ENCODE measurements around the gene BLOC1S6.

BLOC1S6 gene

GRCh38 chr15:45588219-45588875 lies 1.2 kb downstream of the BLOC1S6 start:
- peak overlapping the region; percentile 91 for H3K27ac ChIP-seq (ENCODE audit: low read depth, low read length)
- H3K27me3 ChIP-seq (ENCODE audit: control insufficient read depth, low read length) = no peaks in the 10 kb centered on the region; the same call in 1 of the 2 replicates
- no peaks in the 10 kb centered on the region for H3K9me2 ChIP-seq (replicated peaks; ENCODE audit: control insufficient read depth, low read length)
- H4K20me1 ChIP-seq (ENCODE audit: control insufficient read depth, insufficient read depth, low read depth, low read length) = no peaks in the 10 kb centered on the region
- peaks cover 48% of the 10 kb centered on the region for H3K4me1 ChIP-seq (ENCODE audit: control insufficient read depth, low read length)
- peak overlapping the region; percentile 99 for H3K4me3 ChIP-seq (ENCODE audit: low read length)
- peaks cover 32% of the 10 kb centered on the region for H3F3A ChIP-seq (ENCODE audit: control insufficient read depth, insufficient read depth)
- H3K36me3 ChIP-seq (ENCODE audit: control insufficient read depth, low read length) = peaks cover 53% of the 10 kb centered on the region
- peaks cover 81% of the 10 kb centered on the region for H3K79me2 ChIP-seq (ENCODE audit: control insufficient read depth, low read length)
- peaks cover 10% of the 10 kb centered on the region; the same call in 1 of the 2 replicates for H3K9me3 ChIP-seq (ENCODE audit: control insufficient read depth, insufficient read depth, low read length)
- TF ChIP-seq EZH2phosphoT487 (IDR thresholded peaks at IDR 0.05; ENCODE audit: borderline replicate concordance, low read length) = no peak
- H3K4me2 ChIP-seq (ENCODE audit: low read length) = peak overlapping the region; percentile 89

DNA sequence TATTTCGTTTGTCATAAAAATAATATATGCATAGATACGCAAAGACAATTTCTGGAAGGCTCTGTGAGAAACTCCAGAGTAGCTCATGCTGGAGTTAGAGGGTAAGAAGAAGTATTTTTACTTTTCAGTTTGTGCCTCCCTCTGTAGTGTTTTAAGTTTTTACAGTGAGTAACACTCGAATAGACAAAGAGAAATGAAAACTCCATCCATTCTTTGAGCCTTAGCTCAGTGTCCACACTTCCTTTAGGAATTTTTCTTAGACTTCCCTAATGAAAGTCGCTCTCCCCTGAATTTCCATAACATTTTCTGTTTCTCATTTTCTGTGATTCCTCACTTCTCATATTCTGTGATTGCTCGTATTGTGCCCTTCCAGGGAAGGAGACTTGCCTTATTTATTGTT lies 2.1 kb downstream of the BLOC1S6 start:
- peaks cover 32% of the 10 kb centered on the region for H3F3A ChIP-seq (ENCODE audit: control insufficient read depth, insufficient read depth)
- H3K36me3 ChIP-seq (ENCODE audit: control insufficient read depth, low read length) = peaks cover 62% of the 10 kb centered on the region
- peaks cover 17% of the 10 kb centered on the region; the same call in 1 of the 2 replicates for H3K9me3 ChIP-seq (ENCODE audit: control insufficient read depth, insufficient read depth, low read length)
- peak overlapping the region; percentile 89 for H3K4me2 ChIP-seq (ENCODE audit: low read length)
- no peaks in the 10 kb centered on the region for H4K20me1 ChIP-seq (ENCODE audit: control insufficient read depth, insufficient read depth, low read depth, low read length)
- peak overlapping the region; percentile 91 for H3K27ac ChIP-seq (ENCODE audit: low read depth, low read length)
- peaks cover 51% of the 10 kb centered on the region for H3K4me1 ChIP-seq (ENCODE audit: control insufficient read depth, low read length)
- H3K9me2 ChIP-seq (replicated peaks; ENCODE audit: control insufficient read depth, low read length) = no peaks in the 10 kb centered on the region
- peaks cover 90% of the 10 kb centered on the region for H3K79me2 ChIP-seq (ENCODE audit: control insufficient read depth, low read length)
- H3K27me3 ChIP-seq (ENCODE audit: control insufficient read depth, low read length) = no peaks in the 10 kb centered on the region; the same call in 1 of the 2 replicates
- H3K4me3 ChIP-seq (ENCODE audit: low read length) = peak overlapping the region; percentile 99
- TF ChIP-seq EZH2phosphoT487 (IDR thresholded peaks at IDR 0.05; ENCODE audit: borderline replicate concordance, low read length) (no peak), CTCF (IDR thresholded peaks at IDR 0.05; ENCODE audit: low read depth, low read length, poor library complexity, severe bottlenecking) (no peak)

DNA sequence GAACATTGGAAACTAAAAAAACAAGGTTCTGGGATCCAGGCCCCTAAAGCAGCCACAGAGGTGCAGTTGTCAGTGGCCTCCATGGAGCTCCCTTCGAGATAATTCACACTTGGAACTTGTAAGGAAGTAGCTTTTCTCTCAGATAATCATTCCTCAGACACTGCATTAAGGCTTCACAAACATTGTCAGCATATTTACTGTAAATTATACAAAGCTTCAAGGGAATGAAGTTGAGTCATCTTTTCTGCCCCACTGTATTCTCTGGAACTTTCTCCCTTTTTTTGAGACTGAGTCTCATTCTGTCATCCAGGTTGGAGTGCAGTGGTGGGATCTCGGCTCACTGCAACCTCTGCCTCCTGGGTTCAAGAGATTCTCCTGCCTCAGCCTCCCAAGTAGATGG lies 7.1 kb downstream of the BLOC1S6 start:
- Histone ChIP-seq H3K9me2 (replicated peaks; ENCODE audit: control insufficient read depth, low read length) (no peaks in the 10 kb centered on the region), H3F3A (ENCODE audit: control insufficient read depth, insufficient read depth) (peaks cover 21% of the 10 kb centered on the region; the same call in 1 of the 2 replicates), H3K27me3 (ENCODE audit: control insufficient read depth, low read length) (no peaks in the 10 kb centered on the region), H3K4me1 (ENCODE audit: control insufficient read depth, low read length) (peaks cover 44% of the 10 kb centered on the region), H3K4me2 (ENCODE audit: low read length) (no peak overlapping the region), H3K9me3 (ENCODE audit: control insufficient read depth, insufficient read depth, low read length) (peaks cover 40% of the 10 kb centered on the region), H3K79me2 (ENCODE audit: control insufficient read depth, low read length) (peaks cover 86% of the 10 kb centered on the region), H3K4me3 (ENCODE audit: low read length) (no peak overlapping the region), H3K27ac (ENCODE audit: low read depth, low read length) (no peak overlapping the region), H3K36me3 (ENCODE audit: control insufficient read depth, low read length) (peaks cover 77% of the 10 kb centered on the region), H4K20me1 (ENCODE audit: control insufficient read depth, insufficient read depth, low read depth, low read length) (no peaks in the 10 kb centered on the region)
- TF ChIP-seq EZH2phosphoT487 (IDR thresholded peaks at IDR 0.05; ENCODE audit: borderline replicate concordance, low read length) (no peak), CTCF (IDR thresholded peaks at IDR 0.05; ENCODE audit: low read depth, low read length, poor library complexity, severe bottlenecking) (no peak)

DNA sequence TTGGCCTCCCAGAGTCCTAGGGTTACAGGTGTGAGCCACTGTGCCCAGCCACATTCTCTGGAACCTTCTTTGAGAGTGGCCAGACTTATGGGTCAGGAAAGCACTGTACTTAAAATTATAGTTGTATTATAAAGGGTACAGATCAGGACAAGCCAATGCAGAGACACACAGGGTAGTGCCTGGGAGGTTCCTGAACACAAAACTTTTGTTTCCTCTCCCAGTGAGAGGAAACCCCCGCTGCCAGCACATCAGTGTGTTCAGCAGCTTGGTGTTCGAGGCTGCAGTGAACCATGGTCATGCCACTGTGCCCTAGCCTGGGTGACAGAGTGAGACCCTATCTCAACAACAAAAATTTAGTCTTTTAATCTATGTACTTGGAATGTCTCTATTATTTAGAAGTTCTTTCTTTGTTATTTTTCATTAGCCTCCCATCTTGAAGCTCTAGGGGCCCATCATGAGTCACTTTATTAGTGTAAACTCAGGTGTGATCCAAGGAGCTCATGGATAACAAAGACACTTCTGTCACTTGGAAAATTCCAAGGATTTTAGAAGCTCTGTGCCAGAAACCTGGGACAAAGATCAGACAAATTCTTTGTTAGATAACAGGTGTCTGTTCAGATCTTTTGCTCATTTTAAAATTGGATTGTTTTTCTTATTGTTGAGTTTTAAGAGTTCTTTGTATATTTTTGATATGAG lies 7.8 kb downstream of the BLOC1S6 start:
- peaks cover 79% of the 10 kb centered on the region for H3K79me2 ChIP-seq (ENCODE audit: control insufficient read depth, low read length)
- peaks cover 21% of the 10 kb centered on the region; the same call in 1 of the 2 replicates for H3F3A ChIP-seq (ENCODE audit: control insufficient read depth, insufficient read depth)
- TF ChIP-seq CTCF (IDR thresholded peaks at IDR 0.05; ENCODE audit: low read depth, low read length, poor library complexity, severe bottlenecking) (no peak), EZH2phosphoT487 (IDR thresholded peaks at IDR 0.05; ENCODE audit: borderline replicate concordance, low read length) (no peak)

More for the DNA sequence above, 7.8 kb downstream of the BLOC1S6 start:
- H3K9me2 ChIP-seq (replicated peaks; ENCODE audit: control insufficient read depth, low read length) = no peaks in the 10 kb centered on the region
- peaks cover 44% of the 10 kb centered on the region for H3K4me1 ChIP-seq (ENCODE audit: control insufficient read depth, low read length)
- H3K9me3 ChIP-seq (ENCODE audit: control insufficient read depth, insufficient read depth, low read length) = peaks cover 40% of the 10 kb centered on the region
- no peak overlapping the region; the same call in 1 of the 2 replicates for H3K4me2 ChIP-seq (ENCODE audit: low read length)
- H3K36me3 ChIP-seq (ENCODE audit: control insufficient read depth, low read length) = peaks cover 70% of the 10 kb centered on the region
- H3K27ac ChIP-seq (ENCODE audit: low read depth, low read length) = no peak overlapping the region
- no peaks in the 10 kb centered on the region for H3K27me3 ChIP-seq (ENCODE audit: control insufficient read depth, low read length)
- H3K4me3 ChIP-seq (ENCODE audit: low read length) = no peak overlapping the region
- H4K20me1 ChIP-seq (ENCODE audit: control insufficient read depth, insufficient read depth, low read depth, low read length) = no peaks in the 10 kb centered on the region
